NB4 (cell line): ENCODE data around the gene VIPR2.

Experiments
- DNase-seq: peaks from one replicate; pipeline ENCODE4 v3.0.0; 2010; ENCODE audit warnings: low read depth
- H3K4me3 ChIP-seq: one replicate; pipeline ENCODE4 v1.5.1; 2011; ENCODE audit warnings: mild to moderate bottlenecking, low read depth, low read length, moderate library complexity
- MAX ChIP-seq: IDR thresholded peaks from 2 replicates; pipeline ENCODE4 v1.6.1; 2011; ENCODE audit warnings: low read depth, low read length
- MYC ChIP-seq: IDR thresholded peaks from 2 replicates; pipeline ENCODE4 v1.6.1; 2011; ENCODE audit warnings: low read depth, low read length
- POLR2A ChIP-seq: IDR thresholded peaks from 2 replicates; pipeline ENCODE4 v1.6.1; 2011; ENCODE audit warnings: mild to moderate bottlenecking; ENCODE audit not compliant: insufficient read length; ENCODE audit errors: extremely low read depth
- TF ChIP-seq, protein P1 (sequence below): IDR thresholded peaks from one replicate; pipeline ENCODE4 v1.5.1; 2012; ENCODE audit warnings: low read depth, low read length

VIPR2 gene

DNA sequence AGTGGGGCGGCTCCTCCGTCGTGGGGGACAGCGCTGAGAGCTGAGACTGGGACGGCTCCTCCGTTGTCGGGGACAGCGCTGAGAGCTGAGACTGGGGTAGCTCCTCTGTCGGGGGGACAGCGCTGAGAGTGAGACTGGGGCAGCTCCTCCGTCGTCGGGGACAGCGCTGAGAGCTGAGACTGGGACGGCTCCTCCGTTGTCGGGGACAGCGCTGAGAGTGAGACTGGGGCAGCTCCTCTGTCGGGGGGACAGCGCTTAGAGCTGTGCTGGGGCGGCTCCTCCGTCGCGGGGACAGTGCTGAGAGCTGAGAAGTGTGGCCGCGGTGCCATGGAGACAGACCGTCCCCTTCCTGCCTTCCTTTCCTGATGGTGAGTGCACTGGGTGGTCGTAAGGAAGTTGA lies 151.9 kb downstream of the VIPR2 start:
- TF ChIP-seq MYC: no peak
- TF ChIP-seq POLR2A: no peak
- TF ChIP-seq MAX: no peak
- TF ChIP-seq, protein P1, sequence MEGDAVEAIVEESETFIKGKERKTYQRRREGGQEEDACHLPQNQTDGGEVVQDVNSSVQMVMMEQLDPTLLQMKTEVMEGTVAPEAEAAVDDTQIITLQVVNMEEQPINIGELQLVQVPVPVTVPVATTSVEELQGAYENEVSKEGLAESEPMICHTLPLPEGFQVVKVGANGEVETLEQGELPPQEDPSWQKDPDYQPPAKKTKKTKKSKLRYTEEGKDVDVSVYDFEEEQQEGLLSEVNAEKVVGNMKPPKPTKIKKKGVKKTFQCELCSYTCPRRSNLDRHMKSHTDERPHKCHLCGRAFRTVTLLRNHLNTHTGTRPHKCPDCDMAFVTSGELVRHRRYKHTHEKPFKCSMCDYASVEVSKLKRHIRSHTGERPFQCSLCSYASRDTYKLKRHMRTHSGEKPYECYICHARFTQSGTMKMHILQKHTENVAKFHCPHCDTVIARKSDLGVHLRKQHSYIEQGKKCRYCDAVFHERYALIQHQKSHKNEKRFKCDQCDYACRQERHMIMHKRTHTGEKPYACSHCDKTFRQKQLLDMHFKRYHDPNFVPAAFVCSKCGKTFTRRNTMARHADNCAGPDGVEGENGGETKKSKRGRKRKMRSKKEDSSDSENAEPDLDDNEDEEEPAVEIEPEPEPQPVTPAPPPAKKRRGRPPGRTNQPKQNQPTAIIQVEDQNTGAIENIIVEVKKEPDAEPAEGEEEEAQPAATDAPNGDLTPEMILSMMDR: no peak
- no peak overlapping the region for H3K4me3 ChIP-seq
- no peak for DNase-seq

- TF ChIP-seq MAX (no peak), POLR2A (no peak), MYC (no peak)
- TF ChIP-seq, protein P1: no peak
- no peak for DNase-seq
- H3K4me3 ChIP-seq: no peak overlapping the region
These were observed 152.6 kb downstream of the VIPR2 start for GRCh38 chr7:158991824-158992621.

DNA sequence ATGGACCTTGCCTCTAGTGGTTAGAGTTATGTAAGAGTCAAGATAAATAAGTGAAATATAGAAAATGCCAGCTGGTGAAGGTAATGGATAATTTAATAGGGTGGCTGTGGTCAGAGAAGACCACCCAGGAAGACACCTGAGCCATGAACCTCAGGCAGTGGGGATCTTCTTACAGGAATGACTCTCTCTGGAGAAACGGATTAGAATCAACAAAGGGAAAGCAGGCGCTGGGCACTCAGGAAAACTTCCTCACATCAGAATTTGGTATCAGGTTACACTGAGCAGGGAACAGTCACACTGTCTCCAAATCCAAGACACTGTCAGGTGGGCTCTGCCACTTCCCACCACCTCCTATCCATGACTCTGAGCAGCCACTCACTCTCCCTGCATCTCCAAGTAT lies 155.7 kb downstream of the VIPR2 start:
- DNase-seq: no peak
- no peak overlapping the region for H3K4me3 ChIP-seq
- TF ChIP-seq MYC (no peak), MAX (no peak), POLR2A (no peak)
- TF ChIP-seq, protein P1: no peak

GRCh38 chr7:158988302-158988862 lies 156.3 kb downstream of the VIPR2 start:
- TF ChIP-seq POLR2A: no peak
- TF ChIP-seq, protein P1: no peak
- H3K4me3 ChIP-seq: no peak overlapping the region
- no peak for DNase-seq

- H3K4me3 ChIP-seq: no peak overlapping the region
- TF ChIP-seq MAX (no peak), POLR2A (no peak), MYC (no peak)
- TF ChIP-seq, protein P1: no peak
- no peak for DNase-seq
These were observed 157.0 kb downstream of the VIPR2 start for GRCh38 chr7:158987691-158988090.
